Smooth muscle cell (in vitro differentiated cells): Measurements from ENCODE around the gene ARFGAP2. TPM values are rescaled to one million over a fixed set of nuclear protein-coding genes. Genes with fewer than 3 reads are reported as not detected.

Experiments used
- DNase-seq: peaks from one replicate; lab custom pipeline; 2025; ENCODE audit not compliant: unreplicated experiment; lab: John Stamatoyannopoulos, UW
- H2AFZ ChIP-seq: fragments of 200-600 bp; sonication (generic); 2 replicates; pipeline ENCODE4 v1.6.0; 2016; ENCODE audit warnings: antibody characterized with exemption, low read depth, mild to moderate bottlenecking
- H3F3A ChIP-seq: fragments of 200-600 bp; sonication (generic); 2 replicates; pipeline ENCODE4 v1.6.0; 2017; ENCODE audit warnings: antibody characterized with exemption, low read depth
- H3K27ac ChIP-seq: fragments of 200-600 bp; sonication (generic); 2 replicates; pipeline ENCODE4 v1.5.1; 2016; ENCODE audit warnings: low read depth, mild to moderate bottlenecking
- H3K27me3 ChIP-seq: fragments of 200-600 bp; sonication (generic); 2 replicates; pipeline ENCODE4 v1.6.1; 2016; ENCODE audit warnings: low read depth, mild to moderate bottlenecking
- H3K36me3 ChIP-seq: fragments of 200-600 bp; sonication (generic); 2 replicates; pipeline ENCODE4 v1.5.1; 2016; ENCODE audit warnings: low read depth
- H3K4me1 ChIP-seq: fragments of 200-600 bp; sonication (generic); 2 replicates; pipeline ENCODE4 v1.5.1; 2016; ENCODE audit warnings: low read depth
- H3K4me2 ChIP-seq: fragments of 200-600 bp; sonication (generic); 2 replicates; pipeline ENCODE4 v1.6.0; 2016; ENCODE audit warnings: mild to moderate bottlenecking
- H3K4me3 ChIP-seq: fragments of 200-600 bp; sonication (generic); 2 replicates; pipeline ENCODE4 v1.5.1; 2016; ENCODE audit warnings: mild to moderate bottlenecking
- H3K79me2 ChIP-seq: fragments of 200-600 bp; sonication (generic); 2 replicates; pipeline ENCODE4 v1.6.0; 2016; ENCODE audit warnings: low read depth, mild to moderate bottlenecking
- H3K9ac ChIP-seq: fragments of 200-600 bp; sonication (generic); 2 replicates; pipeline ENCODE4 v1.6.0; 2016; ENCODE audit warnings: low read depth
- H3K9me3 ChIP-seq: fragments of 200-600 bp; sonication (generic); replicated peaks from 2 replicates; pipeline ENCODE4 v1.5.1; 2016; ENCODE audit warnings: low read depth
- H4K20me1 ChIP-seq: fragments of 200-600 bp; sonication (generic); 2 replicates; pipeline ENCODE4 v1.6.0; 2016; ENCODE audit warnings: low read depth
- WGBS: methylation state at CpG from one replicate; pipeline ENCODE4 v1.1.7; 2016; ENCODE audit warnings: low lambda C conversion rate; 5-methylcytosine and 5-hydroxymethylcytosine counted together
- polyA plus RNA-seq: library from polyadenylated mRNA; unstranded; fragments of >200 nt; fragmentation: Nextera tagmentation; extraction: Ambion mirVana; gene quantifications from 2 replicates; pipeline ENCODE4 v1.2.1, GENCODE V29; 2016
- total RNA-seq: library from RNA; depleted of rRNA; stranded (reverse); fragments of >200 nt; gene quantifications from 2 replicates; pipeline ENCODE4 v1.2.3, GENCODE V29; 2014
- TF ChIP-seq, protein P1 (sequence below): fragments of 200-600 bp; sonication (generic); IDR thresholded peaks from 2 replicates; pipeline ENCODE4 v1.5.1; 2017; ENCODE audit warnings: borderline replicate concordance, mild to moderate bottlenecking, antibody characterized with exemption; ENCODE audit not compliant: insufficient read depth, poor library complexity, severe bottlenecking

Gene ARFGAP2
- total and polyA plus RNA-seq, 2 experiments from 2014 or later: 58.6 to 76.5 TPM

DNA sequence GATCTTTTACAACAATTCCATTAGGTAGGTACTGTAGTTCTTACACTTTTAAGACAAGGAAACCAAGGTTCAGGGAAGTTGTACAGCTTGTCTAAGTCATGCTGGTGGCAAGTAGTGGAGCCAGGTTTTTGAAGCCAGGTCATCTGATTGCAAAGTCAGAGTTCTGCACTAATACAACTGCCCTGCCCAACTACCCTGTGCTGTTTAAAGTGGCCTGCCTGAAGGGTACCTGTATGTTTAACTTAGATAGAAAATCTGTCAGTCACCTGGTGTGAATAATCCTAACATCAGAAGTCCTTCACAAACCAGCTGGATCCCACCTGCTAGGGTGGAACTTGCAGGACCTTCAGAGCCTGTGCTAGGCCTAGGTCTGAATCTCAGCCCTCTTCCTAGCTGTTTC lies 44.2 kb downstream of the ARFGAP2 start:
- Histone ChIP-seq H3K9me3 (no peaks in the 10 kb centered on the region), H4K20me1 (peaks cover 11% of the 10 kb centered on the region), H3F3A (no peaks in the 10 kb centered on the region), H3K4me1 (no peaks in the 10 kb centered on the region), H3K79me2 (no peaks in the 10 kb centered on the region), H3K36me3 (no peaks in the 10 kb centered on the region), H2AFZ (no peak overlapping the region), H3K4me3 (no peak overlapping the region), H3K27ac (no peak overlapping the region), H3K9ac (no peak overlapping the region), H3K4me2 (no peak overlapping the region), H3K27me3 (no peaks in the 10 kb centered on the region)
- TF ChIP-seq, protein P1, sequence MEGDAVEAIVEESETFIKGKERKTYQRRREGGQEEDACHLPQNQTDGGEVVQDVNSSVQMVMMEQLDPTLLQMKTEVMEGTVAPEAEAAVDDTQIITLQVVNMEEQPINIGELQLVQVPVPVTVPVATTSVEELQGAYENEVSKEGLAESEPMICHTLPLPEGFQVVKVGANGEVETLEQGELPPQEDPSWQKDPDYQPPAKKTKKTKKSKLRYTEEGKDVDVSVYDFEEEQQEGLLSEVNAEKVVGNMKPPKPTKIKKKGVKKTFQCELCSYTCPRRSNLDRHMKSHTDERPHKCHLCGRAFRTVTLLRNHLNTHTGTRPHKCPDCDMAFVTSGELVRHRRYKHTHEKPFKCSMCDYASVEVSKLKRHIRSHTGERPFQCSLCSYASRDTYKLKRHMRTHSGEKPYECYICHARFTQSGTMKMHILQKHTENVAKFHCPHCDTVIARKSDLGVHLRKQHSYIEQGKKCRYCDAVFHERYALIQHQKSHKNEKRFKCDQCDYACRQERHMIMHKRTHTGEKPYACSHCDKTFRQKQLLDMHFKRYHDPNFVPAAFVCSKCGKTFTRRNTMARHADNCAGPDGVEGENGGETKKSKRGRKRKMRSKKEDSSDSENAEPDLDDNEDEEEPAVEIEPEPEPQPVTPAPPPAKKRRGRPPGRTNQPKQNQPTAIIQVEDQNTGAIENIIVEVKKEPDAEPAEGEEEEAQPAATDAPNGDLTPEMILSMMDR: no peak
- DNase-seq: no peak

DNA sequence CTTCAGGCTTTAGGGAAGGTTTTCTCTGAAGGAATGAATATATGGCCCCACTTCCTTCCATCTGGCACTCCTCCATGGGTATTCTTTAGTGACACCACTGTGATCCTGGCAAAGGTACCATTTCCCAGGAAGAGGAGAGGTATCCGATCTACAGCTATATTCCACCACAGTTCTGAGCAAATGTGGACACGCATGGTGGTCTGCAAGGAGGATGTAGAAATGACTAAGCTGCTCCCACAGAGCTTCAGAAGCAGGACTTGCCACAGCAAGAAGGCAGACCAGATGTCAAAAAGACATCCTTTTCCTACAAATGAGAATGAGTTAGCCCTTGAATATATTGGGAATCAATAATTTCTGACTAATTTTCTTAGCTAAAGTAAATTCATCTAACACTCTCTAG lies 45.5 kb downstream of the ARFGAP2 start:
- H3F3A ChIP-seq: no peaks in the 10 kb centered on the region
- H3K9ac ChIP-seq: no peak overlapping the region
- no peak overlapping the region for H3K4me3 ChIP-seq
- H3K27me3 ChIP-seq: no peaks in the 10 kb centered on the region
- peaks cover 3% of the 10 kb centered on the region for H4K20me1 ChIP-seq
- H2AFZ ChIP-seq: no peak overlapping the region
- no peaks in the 10 kb centered on the region for H3K4me1 ChIP-seq
- H3K9me3 ChIP-seq: no peaks in the 10 kb centered on the region
- no peak overlapping the region for H3K27ac ChIP-seq
- no peaks in the 10 kb centered on the region for H3K36me3 ChIP-seq
- WGBS: 84% methylated on average over 2 of the region's 2 CpGs
- TF ChIP-seq, protein P1: no peak
- no peaks in the 10 kb centered on the region for H3K79me2 ChIP-seq
- no peak overlapping the region for H3K4me2 ChIP-seq
- no peak for DNase-seq

DNA sequence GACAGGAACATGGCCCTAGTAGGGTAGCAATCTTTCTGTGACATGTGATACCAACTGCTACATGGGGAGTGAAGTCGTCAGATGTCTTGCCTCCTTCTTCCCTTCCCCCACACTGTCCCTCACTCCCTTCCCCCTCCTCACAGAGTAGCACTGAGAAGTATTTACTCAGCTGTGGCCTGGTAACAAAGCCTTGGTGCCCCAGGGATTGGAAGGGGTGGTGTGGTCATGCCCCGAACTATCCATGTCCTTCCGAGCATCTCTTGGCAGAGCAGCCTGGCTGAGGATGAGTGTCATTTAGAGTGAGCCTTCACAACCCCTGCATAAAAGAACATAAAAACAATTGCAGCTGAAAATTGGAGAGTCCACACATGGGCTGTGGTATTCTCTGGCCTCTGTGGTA lies 46.1 kb downstream of the ARFGAP2 start:
- TF ChIP-seq, protein P1: no peak
- H3K27me3 ChIP-seq: no peaks in the 10 kb centered on the region

DNA sequence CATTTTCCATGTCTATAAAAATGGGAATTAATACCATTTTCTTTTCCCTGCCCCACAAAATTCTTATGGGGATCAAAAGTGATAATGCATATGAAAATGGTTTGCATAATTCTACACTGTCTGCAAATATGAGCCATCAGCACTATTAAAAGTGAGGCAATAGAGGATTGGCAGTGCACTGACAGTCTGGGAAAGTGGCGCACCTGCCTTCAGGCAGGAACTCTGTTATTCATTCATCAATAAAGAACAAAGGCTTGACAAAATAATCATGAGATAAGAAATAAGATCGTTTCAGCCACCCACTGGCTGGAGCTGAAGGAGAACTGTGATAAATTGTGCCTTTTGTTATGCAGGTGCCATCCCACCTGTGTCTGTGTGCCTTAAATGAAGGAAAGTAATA lies 49.5 kb downstream of the ARFGAP2 start:
- Histone ChIP-seq H3F3A (no peaks in the 10 kb centered on the region), H3K27ac (no peak overlapping the region), H3K36me3 (no peaks in the 10 kb centered on the region), H3K9me3 (no peaks in the 10 kb centered on the region), H3K4me3 (no peak overlapping the region), H3K9ac (no peak overlapping the region), H3K4me2 (no peak overlapping the region), H3K79me2 (no peaks in the 10 kb centered on the region), H3K27me3 (no peaks in the 10 kb centered on the region), H3K4me1 (no peaks in the 10 kb centered on the region), H2AFZ (no peak overlapping the region), H4K20me1 (no peaks in the 10 kb centered on the region)
- TF ChIP-seq, protein P1: no peak
- WGBS: 90% methylated on average over 2 of the region's 2 CpGs
- no peak for DNase-seq

More for the DNA sequence above, 46.1 kb downstream of the ARFGAP2 start:
- no peaks in the 10 kb centered on the region for H3K9me3 ChIP-seq
- H3F3A ChIP-seq: no peaks in the 10 kb centered on the region
- 85% methylated on average over 3 of the region's 3 CpGs for WGBS
- H3K4me1 ChIP-seq: no peaks in the 10 kb centered on the region
- H3K4me2 ChIP-seq: no peak overlapping the region
- H3K36me3 ChIP-seq: no peaks in the 10 kb centered on the region
- no peak overlapping the region for H3K9ac ChIP-seq
- no peak overlapping the region for H3K27ac ChIP-seq
- DNase-seq: no peak
- H2AFZ ChIP-seq: no peak overlapping the region
- H4K20me1 ChIP-seq: peaks cover 3% of the 10 kb centered on the region
- H3K4me3 ChIP-seq: no peak overlapping the region
- H3K79me2 ChIP-seq: no peaks in the 10 kb centered on the region
